ENCODE results near the gene AUH. TPM values are rescaled to one million over a fixed set of nuclear protein-coding genes. Genes with fewer than 3 reads are reported as not detected.

Gene AUH
- total RNA-seq, 1 experiment from 2014 or later = 21.7 TPM

DNA sequence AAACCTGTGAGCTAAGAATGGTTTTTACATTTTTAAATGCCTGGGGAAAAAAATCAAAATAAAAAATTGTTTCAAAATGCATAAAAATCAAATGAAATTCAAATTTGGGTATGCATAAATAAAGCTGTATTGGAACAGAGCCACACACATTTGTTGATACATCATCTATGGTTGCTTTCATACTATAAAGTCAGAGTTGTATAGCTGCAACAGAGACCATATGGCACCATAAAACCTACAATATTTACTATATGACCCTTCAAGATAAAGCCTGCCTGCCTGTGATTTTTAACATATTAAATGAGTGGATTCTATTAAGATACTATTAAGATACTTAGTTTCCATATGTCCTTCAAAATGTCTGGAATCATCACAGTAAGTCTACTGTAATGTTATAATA lies 40.0 kb downstream of the AUH start:
- no peaks in the 10 kb centered on the region for H3K9me3 Mint-ChIP-seq
- no peak overlapping the region; a peak in 1 of 7 replicates for H3K27ac Mint-ChIP-seq
- Histone ChIP-seq H4K5ac (ENCODE audit: insufficient read length, low read depth, low read length) (no peak overlapping the region), H3K27ac (ENCODE audit: insufficient read length, low read depth, low read length) (no peak overlapping the region), H3T11ph (ENCODE audit: low read length) (no peak overlapping the region), H3K9ac (ENCODE audit: extremely low read depth, insufficient read length, low read length) (no peak overlapping the region), H4K91ac (ENCODE audit: insufficient read length, low read depth, low read length) (no peak overlapping the region), H2BK120ac (ENCODE audit: low read depth, low read length, poor library complexity, severe bottlenecking) (no peak overlapping the region), H3K4me1 (ENCODE audit: insufficient read depth, low read length) (no peaks in the 10 kb centered on the region), H4K8ac (replicated peaks; ENCODE audit: insufficient read length, low read depth, low read length) (no peak overlapping the region), H2BK20ac (ENCODE audit: low read depth, low read length, poor library complexity, severe bottlenecking) (no peak overlapping the region), H3K4me2 (ENCODE audit: insufficient read depth, insufficient read length, low read length) (no peak overlapping the region), H3K23me2 (ENCODE audit: insufficient read length, low read depth, low read length, poor library complexity, severe bottlenecking) (no peaks in the 10 kb centered on the region), H3K79me2 (ENCODE audit: insufficient read depth, low read length) (no peaks in the 10 kb centered on the region), H3K79me1 (ENCODE audit: insufficient read depth, low read depth, low read length, poor library complexity, severe bottlenecking) (no peaks in the 10 kb centered on the region), H3K4ac (ENCODE audit: low read depth, low read length) (no peak overlapping the region), H4K20me1 (ENCODE audit: control insufficient read depth, insufficient read depth, insufficient read length) (no peaks in the 10 kb centered on the region), H2AFZ (ENCODE audit: low read length) (no peak overlapping the region), H3K27me3 (ENCODE audit: insufficient read depth, low read length) (no peaks in the 10 kb centered on the region), H2AK5ac (ENCODE audit: insufficient read length, low read length) (no peak overlapping the region), H3K56ac (ENCODE audit: insufficient read length, low read depth, low read length) (no peak overlapping the region), H2BK12ac (ENCODE audit: insufficient read length, low read depth, low read length) (no peak overlapping the region), H3K18ac (ENCODE audit: insufficient read length, low read depth, low read length) (no peak overlapping the region), H2BK15ac (ENCODE audit: low read depth, low read length) (no peak overlapping the region), H3K14ac (ENCODE audit: insufficient read depth, low read length) (no peak overlapping the region), H2BK5ac (ENCODE audit: insufficient read length, low read length) (no peak overlapping the region), H3K9me3 (ENCODE audit: control insufficient read depth, low read depth, low read length) (no peaks in the 10 kb centered on the region), H3K23ac (ENCODE audit: insufficient read length, low read depth, low read length) (no peak overlapping the region)
- no peak overlapping the region for H3K4me3 Mint-ChIP-seq
- peaks cover 0 to 15% of the 10 kb centered on the region in 2 experiments; a peak in 3 of 4 replicates for H3K4me1 Mint-ChIP-seq
- TF ChIP-seq, protein P1, sequence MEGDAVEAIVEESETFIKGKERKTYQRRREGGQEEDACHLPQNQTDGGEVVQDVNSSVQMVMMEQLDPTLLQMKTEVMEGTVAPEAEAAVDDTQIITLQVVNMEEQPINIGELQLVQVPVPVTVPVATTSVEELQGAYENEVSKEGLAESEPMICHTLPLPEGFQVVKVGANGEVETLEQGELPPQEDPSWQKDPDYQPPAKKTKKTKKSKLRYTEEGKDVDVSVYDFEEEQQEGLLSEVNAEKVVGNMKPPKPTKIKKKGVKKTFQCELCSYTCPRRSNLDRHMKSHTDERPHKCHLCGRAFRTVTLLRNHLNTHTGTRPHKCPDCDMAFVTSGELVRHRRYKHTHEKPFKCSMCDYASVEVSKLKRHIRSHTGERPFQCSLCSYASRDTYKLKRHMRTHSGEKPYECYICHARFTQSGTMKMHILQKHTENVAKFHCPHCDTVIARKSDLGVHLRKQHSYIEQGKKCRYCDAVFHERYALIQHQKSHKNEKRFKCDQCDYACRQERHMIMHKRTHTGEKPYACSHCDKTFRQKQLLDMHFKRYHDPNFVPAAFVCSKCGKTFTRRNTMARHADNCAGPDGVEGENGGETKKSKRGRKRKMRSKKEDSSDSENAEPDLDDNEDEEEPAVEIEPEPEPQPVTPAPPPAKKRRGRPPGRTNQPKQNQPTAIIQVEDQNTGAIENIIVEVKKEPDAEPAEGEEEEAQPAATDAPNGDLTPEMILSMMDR (conservative IDR thresholded peaks at IDR 0.05) = no peak
- H3K36me3 Mint-ChIP-seq (ENCODE audit: insufficient read depth in 1 of 3, low read depth in 3 of 3) = peaks cover 1 to 12% (median 6%) of the 10 kb centered on the region in 3 experiments; a peak in 4 of 7 replicates
- DNase-seq = no peak
- H3K27me3 Mint-ChIP-seq (ENCODE audit: low read depth) = no peaks in the 10 kb centered on the region
